Natural killer cell (primary cell): ENCODE results near the gene TMEM175. TPM values are rescaled to one million over a fixed set of nuclear protein-coding genes. Genes with fewer than 3 reads are reported as not detected.
A peak's percentile ranks its signal among the peaks of the same experiment; 100 is the strongest.

Experiments
- ATAC-seq, 3 donors: fragments of 150-1000 bp in 2 of 3; fragments of 200-7000 bp in 1 of 3; cut with Tn5 transposase; 1 replicate in 1 of 3; 2 replicates in 2 of 3; pipeline ENCODE4 v1.10.0; 2021; ENCODE audit warnings: mild to moderate bottlenecking in 2 of 3, moderate library complexity in 2 of 3
- DNase-seq, 2 donors: peaks; one replicate each; pipeline versions ENCODE4 v3.0.0 to v3.0.0-alpha.2; 2013 to 2021; ENCODE audit warnings: mixed read lengths in 1 of 2
- H3K27ac ChIP-seq: one replicate; pipeline ENCODE4 v1.5.1; 2013; ENCODE audit warnings: mild to moderate bottlenecking, low read length
- H3K27me3 ChIP-seq: one replicate; pipeline ENCODE4 v1.6.1; 2013; ENCODE audit warnings: low read length; ENCODE audit not compliant: control insufficient read depth, insufficient read depth
- H3K36me3 ChIP-seq: one replicate; pipeline ENCODE4 v1.6.1; 2013; ENCODE audit warnings: low read length; ENCODE audit not compliant: control insufficient read depth, insufficient read depth
- H3K4me1 ChIP-seq: one replicate; pipeline ENCODE4 v1.6.1; 2013; ENCODE audit warnings: low read length; ENCODE audit not compliant: control insufficient read depth, insufficient read depth
- H3K4me3 ChIP-seq: one replicate; pipeline ENCODE4 v1.5.1; 2013; ENCODE audit warnings: low read length
- H3K9me3 ChIP-seq: one replicate; pipeline ENCODE4 v1.6.1; 2013; ENCODE audit warnings: low read length; ENCODE audit not compliant: control insufficient read depth, insufficient read depth
- H3K27ac Mint-ChIP-seq, 2 donors: one replicate each; pipeline ENCODE4 v1.8.0; 2022; ENCODE audit warnings: mild to moderate bottlenecking in 2 of 2, mixed read lengths in 2 of 2, moderate library complexity in 1 of 2
- H3K27me3 Mint-ChIP-seq, 2 donors: one replicate each; pipeline ENCODE4 v1.8.0; 2022; ENCODE audit warnings: low read depth in 2 of 2, mixed read lengths in 2 of 2
- H3K36me3 Mint-ChIP-seq: one replicate; pipeline ENCODE4 v1.8.0; 2022; ENCODE audit warnings: mixed read lengths
- H3K4me1 Mint-ChIP-seq, 2 donors: one replicate each; pipeline ENCODE4 v1.8.0; 2022; ENCODE audit warnings: mixed read lengths in 2 of 2
- H3K4me3 Mint-ChIP-seq: one replicate; pipeline ENCODE4 v1.8.0; 2022; ENCODE audit warnings: mild to moderate bottlenecking, moderate library complexity, mixed read lengths
- H3K9me3 Mint-ChIP-seq, 2 donors: one replicate each; pipeline ENCODE4 v1.8.0; 2022; ENCODE audit warnings: mixed read lengths in 2 of 2
- WGBS: methylation state at CpG from one replicate; pipeline ENCODE4 v1.1.7; 2013; ENCODE audit warnings: missing lambda C conversion rate; ENCODE audit not compliant: insufficient coverage; 5-methylcytosine and 5-hydroxymethylcytosine counted together
- intact Hi-C: fragments of 100-400 bp; cut with micrococcal nuclease; formaldehyde crosslinking; loops from one replicate; pipeline ENCODE4 v1.14.2; 2022
- total RNA-seq, 4 donors: library from RNA; stranded (reverse); fragments of 120-200 nt in 1 of 4; gene quantifications; one replicate each; pipeline versions ENCODE4 v1.2.3 to v1.2.4, GENCODE V29; 2013 to 2022
- TF ChIP-seq, protein P1 (sequence below): fragments of 200-600 bp; IDR thresholded peaks from one replicate; pipeline ENCODE4 v1.8.0; 2022; ENCODE audit warnings: antibody characterized with exemption

The TMEM175 gene
- total RNA-seq, 3 donors from 2014 or later (not counting 1 experiment from before 2014, with no cell fraction given) = 72.8 to 79.8 (median 73.2) TPM

- Mint-ChIP-seq H3K9me3 (no peaks in the 10 kb centered on the region), H3K36me3 (no peaks in the 10 kb centered on the region), H3K4me3 (no peak overlapping the region), H3K27me3 (peaks cover 5 to 17% of the 10 kb centered on the region in 2 donors), H3K4me1 (peaks cover 0 to 10% of the 10 kb centered on the region in 2 donors), H3K27ac (no peak overlapping the region)
- ATAC-seq (no peak), DNase-seq (no peak)
- TF ChIP-seq, protein P1, sequence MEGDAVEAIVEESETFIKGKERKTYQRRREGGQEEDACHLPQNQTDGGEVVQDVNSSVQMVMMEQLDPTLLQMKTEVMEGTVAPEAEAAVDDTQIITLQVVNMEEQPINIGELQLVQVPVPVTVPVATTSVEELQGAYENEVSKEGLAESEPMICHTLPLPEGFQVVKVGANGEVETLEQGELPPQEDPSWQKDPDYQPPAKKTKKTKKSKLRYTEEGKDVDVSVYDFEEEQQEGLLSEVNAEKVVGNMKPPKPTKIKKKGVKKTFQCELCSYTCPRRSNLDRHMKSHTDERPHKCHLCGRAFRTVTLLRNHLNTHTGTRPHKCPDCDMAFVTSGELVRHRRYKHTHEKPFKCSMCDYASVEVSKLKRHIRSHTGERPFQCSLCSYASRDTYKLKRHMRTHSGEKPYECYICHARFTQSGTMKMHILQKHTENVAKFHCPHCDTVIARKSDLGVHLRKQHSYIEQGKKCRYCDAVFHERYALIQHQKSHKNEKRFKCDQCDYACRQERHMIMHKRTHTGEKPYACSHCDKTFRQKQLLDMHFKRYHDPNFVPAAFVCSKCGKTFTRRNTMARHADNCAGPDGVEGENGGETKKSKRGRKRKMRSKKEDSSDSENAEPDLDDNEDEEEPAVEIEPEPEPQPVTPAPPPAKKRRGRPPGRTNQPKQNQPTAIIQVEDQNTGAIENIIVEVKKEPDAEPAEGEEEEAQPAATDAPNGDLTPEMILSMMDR = no peak
- Histone ChIP-seq H3K27ac (no peak overlapping the region), H3K4me3 (no peak overlapping the region), H3K27me3 (peaks cover 26% of the 10 kb centered on the region), H3K36me3 (no peaks in the 10 kb centered on the region), H3K4me1 (peaks cover 11% of the 10 kb centered on the region), H3K9me3 (no peaks in the 10 kb centered on the region)
- intact Hi-C loops = no loop called here
- 69% methylated on average over 15 of the region's 15 CpGs for WGBS
Measured at GRCh38 chr4:996030-996996, 64.1 kb downstream of the TMEM175 start.

DNA sequence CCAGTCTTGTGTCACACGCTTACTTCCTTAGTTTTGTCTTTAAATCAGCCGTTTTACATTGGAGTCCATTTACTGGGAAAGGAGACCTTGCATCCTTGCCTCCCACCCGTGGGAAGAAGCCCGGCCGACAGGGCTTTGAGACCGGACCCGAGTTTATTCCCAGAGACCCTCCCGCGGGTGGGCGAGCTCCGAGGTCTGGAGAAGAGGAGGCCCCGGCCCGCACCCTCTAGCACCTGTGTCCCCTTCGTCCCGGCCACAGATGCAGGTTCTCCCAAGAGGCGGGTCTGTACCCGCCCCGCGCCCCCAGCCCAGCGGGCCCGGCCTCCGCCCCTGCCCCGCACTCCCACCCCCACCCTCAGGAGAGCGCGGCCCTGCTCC lies 64.7 kb downstream of the TMEM175 start:
- 12% methylated on average over 25 of the region's 25 CpGs for WGBS
- no peak overlapping the region for H3K27ac ChIP-seq
- no peak overlapping the region for H3K4me3 Mint-ChIP-seq

GRCh38 chr4:997375-998071 lies 65.3 kb downstream of the TMEM175 start:
- intact Hi-C loops = no loop called here
- ATAC-seq (peak in 2 of 3 donors; percentile 67 to 73), DNase-seq (no peak)
- Histone ChIP-seq H3K27ac (no peak overlapping the region), H3K27me3 (peaks cover 27% of the 10 kb centered on the region), H3K9me3 (no peaks in the 10 kb centered on the region), H3K4me1 (peaks cover 11% of the 10 kb centered on the region), H3K4me3 (no peak overlapping the region), H3K36me3 (no peaks in the 10 kb centered on the region)
- Mint-ChIP-seq H3K9me3 (no peaks in the 10 kb centered on the region), H3K27ac (no peak overlapping the region), H3K27me3 (peaks cover 5 to 20% of the 10 kb centered on the region in 2 donors), H3K36me3 (no peaks in the 10 kb centered on the region), H3K4me1 (peaks cover 0 to 10% of the 10 kb centered on the region in 2 donors), H3K4me3 (no peak overlapping the region)
- 4% methylated on average over 68 of the region's 68 CpGs for WGBS
- TF ChIP-seq, protein P1 = no peak

More for the DNA sequence above, 64.7 kb downstream of the TMEM175 start:
- H3K9me3 ChIP-seq = no peaks in the 10 kb centered on the region
- Mint-ChIP-seq H3K4me1 (peaks cover 0 to 10% of the 10 kb centered on the region in 2 donors), H3K27me3 (peaks cover 5 to 17% of the 10 kb centered on the region in 2 donors), H3K36me3 (no peaks in the 10 kb centered on the region), H3K27ac (no peak overlapping the region), H3K9me3 (no peaks in the 10 kb centered on the region)
- no peak overlapping the region for H3K4me3 ChIP-seq
- no peak for DNase-seq
- ATAC-seq = no peak
- intact Hi-C loops = no loop called here
- H3K4me1 ChIP-seq = peaks cover 11% of the 10 kb centered on the region
- H3K36me3 ChIP-seq = no peaks in the 10 kb centered on the region
- peaks cover 27% of the 10 kb centered on the region for H3K27me3 ChIP-seq
- TF ChIP-seq, protein P1 = no peak
